SIG-M5 treated with dmso at 0.1 percent for 504 hours (cell line): Measurements from ENCODE around the gene CHST9.

Source experiments
- DNase-seq: peaks from one replicate; lab custom pipeline; 2025; ENCODE audit not compliant: unreplicated experiment; lab: John Stamatoyannopoulos, UW

The CHST9 gene

GRCh38 chr18:26868968-26869586, 316.0 kb downstream of the CHST9 start:
- no peak for DNase-seq

- no peak for DNase-seq
These were observed 317.6 kb downstream of the CHST9 start for GRCh38 chr18:26867471-26867870.

- DNase-seq: no peak
These were observed 319.6 kb downstream of the CHST9 start, which contains the start of gene AQP4 for GRCh38 chr18:26865557-26865956. AQP4 (minus strand) TSS chr18:26865707; CDS start chr18:26865689, 18 bp downstream.

GRCh38 chr18:26864658-26865057, 320.4 kb downstream of the CHST9 start:
- DNase-seq: no peak

GRCh38 chr18:26863921-26864497, 321.1 kb downstream of the CHST9 start:
- no peak for DNase-seq

GRCh38 chr18:26863122-26863879, 321.8 kb downstream of the CHST9 start:
- no peak for DNase-seq

- DNase-seq: no peak
These were observed 323.0 kb downstream of the CHST9 start for GRCh38 chr18:26862084-26862483.
